Urothelium cell line (cell line): ENCODE results near the gene GFOD2.

Source experiments
- DNase-seq: peaks from one replicate; pipeline ENCODE4 v3.0.0; 2011; ENCODE audit warnings: low spot score, mixed read lengths
- FAIRE-seq: peaks from 2 replicates; lab custom pipeline; 2011; peaks lifted over from hg19 to GRCh38; lab: Jason Lieb, UNC

The GFOD2 gene

DNA sequence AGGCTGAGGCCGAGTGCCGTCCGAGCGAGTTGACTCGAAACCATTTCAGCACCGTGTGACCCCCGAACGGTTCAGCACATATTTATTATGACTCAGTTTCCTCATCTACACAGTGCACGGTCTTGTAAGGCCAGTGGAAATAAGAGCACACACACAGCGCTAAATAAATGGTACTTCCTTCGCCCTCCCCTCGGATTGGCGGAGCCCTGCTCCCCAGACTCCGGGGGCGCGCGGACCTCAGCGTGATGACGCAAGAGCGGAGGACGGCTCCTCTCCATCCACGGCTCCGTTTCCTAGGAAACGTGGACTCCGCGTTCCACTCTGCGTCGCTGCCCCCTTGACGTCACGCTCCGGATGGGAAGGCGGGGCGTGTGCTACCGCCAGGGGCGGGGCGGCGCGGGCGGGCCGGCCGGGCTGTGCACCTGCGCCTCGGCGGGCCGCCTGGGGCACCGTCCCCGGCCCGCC lies 58.5 kb downstream of the GFOD2 start, which contains the start of gene PARD6A:
Gene PARD6A, plus strand, starts transcription at position 397 of the 465 bp plus-strand sequence. CDS start 79 bp downstream, outside the sequence.
- DNase-seq (peak; percentile 99), FAIRE-seq (peak; percentile 95)

DNA sequence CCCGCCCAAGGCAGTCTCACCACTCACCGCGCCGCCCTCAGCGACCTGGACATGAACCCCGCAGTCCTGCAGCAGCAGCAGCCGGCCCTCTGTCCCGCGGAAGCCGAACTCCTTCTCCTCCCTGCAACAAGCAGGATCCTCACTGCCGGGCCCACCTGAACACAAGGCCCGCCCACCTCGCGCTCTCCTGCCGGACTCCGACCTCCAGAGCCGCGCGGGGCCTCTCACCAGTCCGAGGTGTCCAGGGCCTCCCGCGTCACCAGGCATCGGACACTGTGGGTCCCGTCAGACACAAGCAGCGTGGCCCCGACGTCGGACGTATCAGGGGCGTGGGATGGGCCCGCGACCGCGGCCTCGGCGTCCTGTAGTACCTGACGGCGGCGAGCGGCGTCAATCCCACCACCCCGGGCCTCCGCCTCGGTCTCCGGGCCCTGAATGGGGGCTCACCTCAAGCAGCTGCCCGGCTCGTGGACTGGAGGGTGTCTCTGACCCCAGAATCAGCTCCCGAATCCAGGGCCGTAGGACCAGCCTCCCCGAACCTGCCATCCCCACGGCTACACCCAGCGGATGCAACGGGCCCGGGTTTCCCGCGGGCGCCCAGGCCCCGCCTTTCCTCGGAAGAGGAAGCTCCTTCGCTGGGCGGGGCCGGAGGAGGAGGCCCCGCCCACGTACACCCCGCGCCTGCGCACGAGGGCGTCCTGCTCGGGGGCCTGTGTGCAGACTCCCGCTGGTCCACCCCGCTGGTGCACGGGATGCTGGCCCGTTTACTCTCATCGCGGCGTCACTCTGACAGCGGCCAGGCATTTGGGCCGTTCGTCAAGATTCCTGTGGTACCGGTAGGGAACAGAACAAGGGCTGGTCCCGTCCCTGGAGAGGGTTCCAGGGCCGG lies 59.2 kb downstream of the GFOD2 start, which contains the start of gene ACD:
Gene ACD, minus strand, starts transcription at position 586 of the 889 bp plus-strand sequence. Its CDS starts 40 bp downstream, at position 546.
- DNase-seq (peak; percentile 98), FAIRE-seq (peak; percentile 77)

DNA sequence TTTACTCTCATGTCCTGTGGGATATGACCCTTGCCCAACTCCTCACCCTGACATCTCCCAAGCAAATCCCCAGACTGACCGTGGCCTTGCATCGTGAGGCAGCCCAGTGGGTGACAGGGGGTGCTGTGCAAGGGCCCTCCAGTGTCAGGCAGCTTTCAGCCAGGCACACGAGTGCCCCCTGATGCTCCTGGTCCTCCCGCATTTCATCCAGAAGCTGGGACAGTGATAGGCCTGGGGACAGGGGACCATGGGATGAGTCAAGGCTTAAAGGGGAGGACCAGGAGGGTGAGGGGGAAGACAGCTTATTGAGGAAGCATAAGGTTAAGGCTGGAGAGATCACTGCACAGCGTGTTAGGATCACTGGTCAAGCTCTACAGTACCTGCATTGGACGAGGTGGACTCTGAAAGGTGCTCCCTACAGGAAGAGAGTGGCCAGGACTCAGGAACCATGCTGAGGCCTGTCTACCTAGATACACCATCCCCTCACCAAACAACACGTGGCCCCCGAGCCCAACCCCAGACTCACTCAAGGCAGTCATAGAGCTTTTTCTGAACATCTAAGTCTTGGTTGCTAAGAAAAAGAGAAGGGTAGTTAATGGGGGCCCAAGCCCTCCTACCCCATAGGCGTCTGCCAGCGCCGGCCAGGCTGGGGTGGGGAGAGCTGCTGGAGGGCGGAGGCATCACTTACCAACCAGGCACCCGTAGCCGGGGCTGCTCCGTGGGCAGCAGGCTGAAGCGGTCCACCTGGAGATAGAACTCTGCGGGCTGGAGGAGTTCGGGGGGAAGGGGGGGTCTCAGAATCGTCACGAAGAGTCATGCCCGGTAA lies 60.1 kb downstream of the GFOD2 start:
- DNase-seq (no peak), FAIRE-seq (no peak)

DNA sequence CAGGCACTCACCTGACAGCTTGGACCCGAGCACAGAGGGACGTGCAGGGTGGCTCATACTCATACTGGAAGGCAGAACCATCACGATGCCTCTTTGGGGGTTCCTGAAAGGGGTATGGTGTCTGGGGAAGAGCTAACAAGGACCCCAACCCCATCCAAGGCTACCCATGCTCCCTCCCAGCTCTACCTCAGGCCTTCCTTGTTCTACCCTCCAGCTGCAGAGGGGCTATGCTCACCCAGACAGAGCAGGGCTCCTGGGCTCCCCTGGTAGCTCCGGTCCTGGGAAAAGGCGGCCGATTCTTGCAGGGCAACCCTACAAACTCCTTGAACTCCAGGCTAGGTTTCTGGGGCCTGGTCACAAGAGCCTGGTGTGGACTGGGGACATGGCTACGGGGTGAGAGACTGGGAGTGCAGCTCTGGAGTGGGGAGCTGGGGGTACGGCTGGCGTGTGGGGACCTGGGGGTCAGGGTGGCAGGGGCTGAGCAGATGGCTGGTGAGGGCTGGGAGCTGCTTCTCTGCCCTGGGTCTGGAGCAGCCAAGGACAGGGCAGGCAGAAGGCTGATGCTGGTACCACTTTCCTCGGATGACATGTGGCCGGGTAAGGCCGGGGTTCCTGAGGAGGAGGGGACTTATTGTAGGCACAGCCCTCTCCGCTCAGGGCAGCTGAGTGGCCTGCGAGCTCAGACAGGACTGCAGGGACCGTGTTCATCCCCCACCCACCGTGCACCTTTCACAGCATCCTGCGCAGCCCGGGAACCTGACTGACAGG lies 61.2 kb downstream of the GFOD2 start:
- no peak for FAIRE-seq
- DNase-seq, result no peak

DNA sequence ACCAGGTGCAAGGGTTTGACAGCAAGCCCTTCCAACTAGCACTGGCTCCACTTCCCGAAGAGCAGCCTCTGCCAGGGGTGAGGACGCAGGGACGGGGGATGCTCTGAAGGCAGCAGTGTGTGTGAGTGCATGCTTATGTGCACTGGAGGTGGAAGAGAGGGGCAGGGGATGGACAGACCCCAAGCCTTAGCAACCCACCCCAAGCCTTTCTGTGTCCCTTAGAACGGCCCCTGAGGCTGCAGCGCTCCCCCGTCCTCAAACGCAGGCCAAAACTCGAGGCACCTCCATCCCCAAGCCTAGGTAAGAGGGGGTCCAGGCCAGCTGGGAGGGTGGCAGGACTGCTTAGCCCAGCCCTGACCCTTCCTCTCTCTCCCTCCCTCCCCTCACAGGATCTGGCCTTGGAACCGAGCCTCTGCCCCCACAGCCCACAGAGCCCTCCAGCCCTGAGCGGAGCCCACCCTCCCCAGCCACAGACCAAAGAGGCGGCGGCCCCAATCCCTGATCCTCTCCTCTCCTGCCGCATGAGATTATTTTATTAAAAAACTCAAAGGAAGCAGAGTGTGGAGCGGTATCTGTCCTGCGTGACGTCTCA lies 62.0 kb downstream of the GFOD2 start:
- FAIRE-seq (no peak), DNase-seq (no peak)

DNA sequence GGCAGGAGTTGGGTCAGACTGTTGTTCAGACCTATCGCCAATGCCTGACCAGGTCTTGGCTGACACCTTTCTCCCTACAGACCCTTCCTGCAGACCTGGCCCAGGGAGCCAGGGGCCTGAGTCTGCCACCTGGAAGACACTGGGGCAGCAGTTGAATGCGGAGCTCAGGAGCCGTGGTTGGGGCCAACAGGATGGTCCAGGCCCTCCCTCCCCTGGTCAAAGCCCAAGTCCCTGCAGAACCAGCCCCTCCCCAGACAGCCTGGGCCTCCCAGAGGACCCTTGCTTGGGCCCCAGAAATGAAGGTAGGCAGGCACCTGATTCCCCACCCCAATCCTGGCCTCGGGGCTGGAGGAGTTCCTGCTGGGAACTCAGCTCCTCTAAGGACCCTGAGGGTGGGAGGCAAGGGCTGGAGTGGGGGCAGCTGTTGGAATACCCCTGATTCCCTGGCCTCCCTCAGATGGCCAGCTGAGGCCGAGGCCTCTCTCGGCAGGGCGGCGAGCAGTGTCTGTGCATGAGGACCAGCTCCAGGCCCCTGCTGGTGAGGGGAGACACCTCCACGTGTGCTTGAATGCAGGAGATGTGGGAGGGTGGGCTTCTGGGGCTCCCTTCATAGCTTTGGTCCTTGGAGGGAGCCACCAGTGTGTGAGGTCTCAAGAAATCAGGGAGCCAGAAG lies 62.6 kb downstream of the GFOD2 start:
- DNase-seq (no peak), FAIRE-seq (no peak)

DNA sequence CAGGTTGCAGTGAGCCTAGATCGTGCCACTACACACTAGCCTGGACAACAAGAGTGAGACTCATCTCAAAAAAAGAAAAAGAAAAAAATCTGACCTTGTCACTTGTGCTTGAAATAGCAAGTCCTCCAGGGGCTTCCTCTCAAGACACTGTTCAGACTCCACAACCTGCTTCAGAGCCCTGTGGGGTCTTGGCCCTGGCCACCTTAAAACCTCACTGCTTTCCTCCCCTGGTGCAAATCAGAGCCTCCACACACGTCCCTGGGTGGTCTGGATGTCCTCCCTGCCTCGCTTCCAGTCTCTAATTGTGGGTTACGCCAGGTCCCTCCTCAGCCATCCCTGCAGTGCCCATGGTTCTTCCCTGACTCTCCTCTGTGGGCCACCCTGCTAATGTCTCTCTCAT lies 63.8 kb downstream of the GFOD2 start:
- FAIRE-seq, result no peak
- no peak for DNase-seq

DNA sequence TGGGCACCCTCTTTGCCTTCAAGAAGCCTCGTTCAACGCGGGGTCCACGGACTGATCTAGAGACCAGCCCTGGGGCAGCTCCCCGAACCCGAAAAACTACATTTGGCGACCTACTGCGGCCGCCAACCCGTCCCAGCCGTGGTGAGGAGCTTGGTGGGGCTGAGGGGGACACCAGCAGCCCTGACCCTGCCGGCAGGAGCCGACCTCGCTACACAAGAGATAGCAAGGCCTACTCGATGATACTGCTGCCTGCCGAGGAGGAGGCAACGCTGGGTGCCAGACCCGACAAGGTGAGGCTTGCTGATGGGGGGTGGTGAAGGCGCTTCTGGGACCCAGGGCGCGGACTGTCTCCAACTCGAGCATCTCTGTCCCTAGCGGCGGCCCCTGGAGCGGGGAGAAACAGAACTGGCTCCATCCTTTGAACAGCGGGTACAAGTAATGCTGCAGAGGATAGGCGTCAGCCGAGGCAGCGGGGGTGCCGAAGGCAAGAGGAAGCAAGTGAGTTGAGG lies 64.7 kb downstream of the GFOD2 start:
- no peak for DNase-seq
- no peak for FAIRE-seq

DNA sequence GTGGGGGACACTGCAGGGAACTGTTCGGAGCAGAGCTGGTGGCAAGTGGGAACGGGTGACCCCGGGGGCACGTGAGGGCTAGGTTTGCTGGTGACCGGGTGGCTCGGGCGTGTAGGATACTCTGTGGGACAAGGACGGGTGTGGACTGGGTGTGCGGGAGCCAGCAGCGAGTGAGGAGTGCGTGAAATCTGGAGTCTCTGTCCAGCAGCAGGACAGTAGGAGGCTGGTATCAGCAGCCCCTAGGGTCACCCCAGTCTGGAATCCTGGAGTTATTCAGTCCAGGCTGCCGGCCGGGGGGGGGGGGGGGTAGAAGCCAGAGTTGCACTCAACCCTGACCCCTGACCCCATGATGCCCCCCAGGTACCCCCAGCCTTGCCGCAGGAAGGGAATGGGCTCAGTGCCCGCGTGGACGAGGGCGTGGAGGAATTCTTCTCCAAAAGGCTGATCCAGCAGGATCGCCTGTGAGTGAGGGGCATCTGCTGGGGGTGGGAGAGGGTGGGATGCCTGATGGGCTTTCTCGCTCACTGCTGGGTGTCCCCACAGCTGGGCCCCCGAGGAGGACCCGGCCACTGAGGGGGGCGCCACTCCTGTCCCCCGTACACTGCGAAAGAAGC lies 65.2 kb downstream of the GFOD2 start:
- DNase-seq (peak; percentile 23), FAIRE-seq (no peak)

DNA sequence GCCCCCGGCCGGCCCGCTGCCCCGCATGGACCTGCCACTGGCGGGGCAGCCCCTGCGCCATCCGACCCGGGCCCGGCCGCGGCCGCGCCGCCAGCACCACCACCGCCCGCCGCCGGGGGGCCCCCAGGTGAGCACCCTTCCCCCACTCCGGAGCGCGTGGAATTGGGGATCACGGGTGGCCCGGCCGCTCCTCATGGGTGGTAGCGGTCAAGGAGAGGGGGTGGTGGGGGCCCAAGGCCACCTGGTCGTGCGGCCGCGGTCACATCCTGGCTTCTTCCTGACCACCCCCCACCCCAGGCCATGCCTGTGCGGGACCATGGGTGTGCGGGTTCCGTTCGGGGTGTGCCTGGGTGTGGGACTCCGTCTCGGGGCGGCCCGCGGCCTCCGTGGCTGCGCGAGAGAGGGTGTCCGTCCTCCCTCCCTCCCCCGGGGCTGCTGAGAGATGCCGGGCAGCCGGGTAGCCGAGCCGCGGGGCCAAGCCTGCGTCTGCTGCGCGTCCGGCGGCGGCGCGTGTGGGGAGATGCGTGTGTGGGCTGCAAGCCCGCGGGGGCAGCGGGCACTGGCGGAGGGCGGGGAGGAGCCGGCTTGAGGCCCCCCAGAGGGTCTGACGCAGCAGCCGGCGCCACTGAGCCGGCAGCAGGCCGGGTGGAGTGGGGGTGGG lies 65.9 kb downstream of the GFOD2 start:
- DNase-seq, result peak; percentile 23
- peak; percentile 32 for FAIRE-seq

DNA sequence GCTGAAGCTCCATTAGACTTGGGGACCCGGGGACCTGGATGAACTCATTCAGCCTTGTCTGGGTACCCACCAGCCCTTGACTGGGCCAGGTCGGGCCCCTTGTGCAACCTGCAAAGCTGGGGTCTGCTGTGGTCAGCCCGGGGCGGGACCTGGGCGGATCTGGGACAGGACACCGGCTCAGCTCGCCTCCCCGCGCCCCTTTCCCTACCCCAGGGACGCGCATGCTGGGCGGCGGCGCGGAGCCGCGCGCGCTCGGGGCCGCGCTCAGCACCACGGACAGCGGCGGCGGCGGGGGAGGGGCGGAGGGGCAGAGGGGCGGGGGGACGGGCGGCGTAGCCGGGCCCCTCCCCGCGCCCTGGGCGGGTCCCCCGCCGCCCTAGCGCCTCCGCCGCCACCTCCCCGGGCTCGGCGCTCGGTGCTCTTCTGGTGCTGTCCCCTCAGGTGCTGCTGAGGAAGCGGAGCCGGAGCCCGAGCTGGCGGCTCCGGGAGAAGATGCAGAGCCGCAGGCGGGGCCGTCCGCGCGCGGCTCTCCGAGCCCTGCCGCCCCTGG lies 66.5 kb downstream of the GFOD2 start:
- DNase-seq, result peak; percentile 94
- no peak for FAIRE-seq

DNA sequence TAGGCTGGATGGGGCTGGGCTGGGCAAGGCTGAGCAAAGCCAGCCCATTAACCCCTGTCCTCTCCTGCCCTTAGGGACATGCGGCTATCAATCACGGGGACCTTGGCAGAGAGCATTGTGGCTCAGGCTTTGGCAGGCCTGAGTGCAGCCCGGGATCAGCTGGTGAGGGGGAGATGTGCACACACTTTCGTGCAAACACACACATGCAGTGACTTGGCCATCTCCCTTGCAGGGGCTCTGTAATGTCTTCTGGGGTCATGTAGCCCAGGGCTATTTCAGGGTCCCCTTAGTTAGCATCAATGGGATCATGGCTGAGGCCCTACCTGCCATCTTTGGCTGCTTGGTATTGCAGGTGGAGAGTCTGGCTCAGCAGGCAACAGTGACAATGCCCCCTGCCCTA lies 67.3 kb downstream of the GFOD2 start:
- DNase-seq (no peak), FAIRE-seq (no peak)

DNA sequence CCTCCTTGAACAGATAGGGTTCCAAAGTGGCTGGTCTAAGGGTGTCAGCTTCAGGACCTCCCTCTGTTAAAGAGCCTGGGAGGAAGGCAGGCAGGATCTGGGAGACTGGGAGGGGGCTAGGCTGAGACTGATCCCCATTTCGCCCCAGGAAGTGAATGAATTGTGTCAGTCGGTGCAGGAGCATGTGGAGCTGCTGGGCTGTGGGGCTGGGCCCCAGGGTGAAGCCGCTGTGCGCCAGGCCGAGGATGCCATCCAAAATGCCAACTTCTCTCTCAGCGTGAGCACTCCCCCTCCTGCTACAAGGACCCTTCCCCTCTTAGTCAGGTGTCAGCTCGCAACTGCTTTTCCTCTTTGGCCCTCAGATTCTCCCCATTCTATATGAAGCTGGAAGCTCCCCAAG lies 68.1 kb downstream of the GFOD2 start:
- no peak for DNase-seq
- FAIRE-seq, result no peak

DNA sequence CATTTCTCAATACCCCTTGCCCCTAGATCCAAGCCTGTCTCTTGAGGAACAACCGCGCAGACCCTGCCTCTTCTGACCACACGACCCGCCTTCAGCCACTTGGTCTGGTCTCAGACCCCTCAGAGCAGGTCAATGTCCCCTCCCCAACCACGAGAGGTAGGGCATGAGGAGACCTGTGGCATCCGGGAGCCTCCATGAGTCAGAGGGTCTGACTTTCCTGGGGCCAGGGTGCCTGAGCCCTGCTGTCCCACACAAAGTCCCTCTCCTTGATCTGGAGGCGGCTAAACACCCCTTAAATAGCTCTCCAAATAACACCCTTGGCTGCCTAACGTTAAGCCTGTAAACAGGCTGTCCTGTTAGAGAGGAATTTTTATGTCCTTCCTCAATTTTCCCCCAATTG lies 69.1 kb downstream of the GFOD2 start:
- FAIRE-seq (no peak), DNase-seq (no peak)

DNA sequence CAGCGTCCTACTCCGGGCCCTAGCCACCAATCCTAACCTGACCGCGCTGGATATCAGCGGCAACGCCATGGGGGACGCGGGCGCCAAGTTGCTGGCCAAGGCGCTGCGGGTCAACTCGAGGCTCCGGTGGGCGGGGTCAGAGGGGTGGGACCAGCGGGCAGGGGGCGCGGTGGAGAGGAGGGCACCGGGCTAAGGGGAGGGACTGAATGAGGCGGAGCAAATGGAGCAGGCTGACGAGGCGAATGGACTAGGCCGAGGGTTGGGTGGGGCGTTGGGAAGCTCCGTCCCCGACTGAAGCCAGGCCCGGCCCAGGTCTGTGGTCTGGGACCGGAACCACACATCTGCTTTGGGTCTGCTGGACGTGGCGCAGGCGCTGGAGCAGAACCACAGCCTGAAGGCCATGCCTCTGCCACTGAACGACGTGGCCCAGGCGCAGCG lies 69.6 kb downstream of the GFOD2 start:
- no peak for DNase-seq
- no peak for FAIRE-seq

DNA sequence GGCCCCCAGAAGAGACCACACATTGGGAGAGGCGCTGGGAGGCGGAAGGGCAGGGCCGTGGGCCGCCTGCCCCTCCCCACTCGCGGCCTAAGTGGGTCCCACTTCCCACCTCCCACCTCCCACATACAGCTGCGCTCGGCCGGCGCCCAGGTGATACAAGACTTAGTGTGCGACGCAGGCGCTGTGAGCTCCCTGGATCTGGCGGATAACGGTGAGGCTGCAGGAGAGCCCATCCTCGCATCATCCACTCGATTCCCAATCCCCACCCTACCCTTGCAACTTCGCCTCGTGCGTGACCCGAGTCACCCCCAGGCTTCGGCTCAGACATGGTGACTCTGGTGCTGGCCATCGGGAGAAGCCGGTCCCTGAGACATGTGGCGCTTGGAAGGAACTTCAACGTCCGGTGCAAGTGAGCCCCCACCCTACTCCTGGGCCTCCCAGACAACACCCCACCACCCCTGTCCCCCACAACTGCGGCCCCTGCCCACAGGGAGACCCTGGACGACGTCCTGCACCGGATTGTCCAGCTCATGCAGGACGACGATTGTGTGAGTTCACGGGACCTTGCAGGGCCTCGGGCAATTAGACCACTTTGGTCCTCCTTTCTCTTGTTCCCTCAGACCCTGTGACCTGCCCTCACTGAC lies 70.2 kb downstream of the GFOD2 start:
- FAIRE-seq, result no peak
- no peak for DNase-seq

DNA sequence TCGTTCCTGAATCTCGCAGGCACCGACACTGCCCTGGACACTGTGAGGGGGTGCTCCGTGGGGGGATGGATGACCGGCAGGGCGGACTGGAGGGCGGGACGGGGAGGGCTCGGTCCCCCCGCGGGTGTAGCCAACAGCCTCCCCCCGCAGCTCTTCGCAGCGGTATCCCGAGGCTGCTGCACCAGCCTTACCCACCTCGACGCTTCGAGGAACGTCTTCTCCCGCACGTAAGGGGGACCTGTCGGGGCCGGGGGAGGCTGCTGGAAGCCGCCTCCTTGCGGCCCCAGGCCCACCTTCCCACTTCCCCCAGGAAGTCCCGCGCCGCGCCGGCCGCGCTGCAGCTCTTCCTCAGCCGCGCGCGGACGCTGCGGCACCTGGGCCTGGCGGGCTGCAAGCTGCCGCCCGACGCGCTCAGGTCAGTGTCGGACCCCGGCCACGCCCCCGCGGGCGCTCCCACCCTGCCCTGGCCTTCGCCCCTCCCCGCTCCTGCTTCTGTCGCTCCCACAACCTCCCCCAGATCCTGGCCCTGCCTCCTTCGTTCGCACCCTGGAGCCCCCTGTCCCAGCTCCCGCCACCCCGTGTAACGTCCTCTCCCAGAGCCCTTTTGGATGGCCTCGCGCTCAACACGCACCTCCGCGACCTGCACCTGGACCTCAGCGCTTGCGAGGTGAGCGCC lies 70.9 kb downstream of the GFOD2 start:
- no peak for FAIRE-seq
- DNase-seq, result no peak
